ENCODE measurements around the gene TUSC2. TPM values are rescaled to one million over a fixed set of nuclear protein-coding genes. Genes with fewer than 3 reads are reported as not detected.
A peak's percentile ranks its signal among the peaks of the same experiment; 100 is the strongest.

TUSC2 gene
- total and polyA plus RNA-seq, 5 donors from 2014 or later, result 17.5 to 55.6 (median 45.9) TPM

DNA sequence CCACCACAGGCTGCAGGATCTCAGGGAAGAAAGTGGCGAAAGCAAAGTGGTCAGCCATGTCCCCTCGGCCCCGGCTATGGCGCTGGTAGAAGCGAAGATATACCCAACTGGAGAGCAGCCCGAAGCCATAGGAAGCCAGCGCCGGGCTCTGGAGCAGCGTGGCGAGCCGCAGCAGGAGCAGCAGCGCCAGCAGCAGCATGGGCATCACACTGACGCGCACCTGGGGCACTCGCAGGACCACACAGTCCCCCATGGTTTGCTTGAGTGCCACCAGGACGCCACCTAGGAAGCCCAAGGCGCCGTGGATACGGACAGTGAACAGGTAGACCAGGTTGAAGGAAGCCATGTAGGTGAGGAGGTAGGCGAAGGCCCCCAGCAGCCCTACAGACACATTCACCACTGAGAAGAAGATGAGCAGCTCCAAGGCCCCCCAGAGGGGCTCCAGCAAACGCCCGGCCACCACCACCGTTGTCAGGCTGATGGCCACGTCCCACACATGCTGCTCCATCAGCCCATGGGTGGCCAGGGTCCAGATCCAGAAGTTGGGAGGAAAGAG, 30.4 kb upstream of the TUSC2 start:
- peaks cover 40% of the 10 kb centered on the region for H3K4me1 ChIP-seq (ENCODE audit: control insufficient read depth, insufficient read depth, low read length, poor library complexity, severe bottlenecking)
- H3K36me3 ChIP-seq (ENCODE audit: control insufficient read depth, insufficient read depth, low read length), result peaks cover 30% of the 10 kb centered on the region
- peak overlapping the region; percentile 71 for H3K4me3 ChIP-seq (ENCODE audit: low read depth, low read length)
- H3K27me3 ChIP-seq (ENCODE audit: control insufficient read depth, insufficient read depth, low read length), result no peaks in the 10 kb centered on the region
- Mint-ChIP-seq H3K27me3 (no peaks in the 10 kb centered on the region), H3K4me1 (peaks cover 0 to 59% (median 33%) of the 10 kb centered on the region in 4 donors), H3K36me3 (peaks cover 16% of the 10 kb centered on the region), H3K9me3 (no peaks in the 10 kb centered on the region), H3K27ac (peak overlapping the region; percentile 63 to 86 (median 84)), H3K4me3 (peak overlapping the region; percentile 90 to 99 (median 94))
- ATAC-seq (ENCODE audit: low read depth in 2 of 2) (no peak), DNase-seq (no peak)
- no peaks in the 10 kb centered on the region for H3K9me3 ChIP-seq (ENCODE audit: control insufficient read depth in 2 of 2, low read length in 2 of 2)
- H3K27ac ChIP-seq (ENCODE audit: insufficient read depth, low read length, poor library complexity, severe bottlenecking), result peak overlapping the region; percentile 77

DNA sequence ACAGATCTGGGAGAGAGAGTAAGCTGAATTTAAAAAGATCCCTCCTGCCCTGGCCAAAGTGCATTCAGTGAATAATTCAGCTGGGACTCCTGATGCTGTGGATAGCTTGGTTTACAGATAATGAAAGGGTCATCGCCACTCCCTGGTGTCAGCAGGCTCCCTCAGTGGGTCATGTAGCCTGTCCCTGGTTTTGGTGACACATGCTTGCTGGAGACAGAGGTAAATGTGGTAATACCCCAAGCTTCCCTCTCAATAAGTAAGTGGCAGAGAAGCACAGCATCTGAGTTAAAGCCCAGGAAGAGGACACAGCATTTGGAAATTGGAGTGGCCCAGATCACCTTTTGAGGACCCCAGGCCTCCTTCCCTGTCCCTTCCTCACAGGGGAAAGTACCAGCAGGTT, 29.5 kb upstream of the TUSC2 start:
- ATAC-seq (ENCODE audit: low read depth in 2 of 2) (no peak), DNase-seq (no peak)
- Histone ChIP-seq H3K9me3 (ENCODE audit: control insufficient read depth in 2 of 2, low read length in 2 of 2) (no peaks in the 10 kb centered on the region), H3K4me1 (ENCODE audit: control insufficient read depth, insufficient read depth, low read length, poor library complexity, severe bottlenecking) (peaks cover 40% of the 10 kb centered on the region), H3K36me3 (ENCODE audit: control insufficient read depth, insufficient read depth, low read length) (peaks cover 40% of the 10 kb centered on the region), H3K27me3 (ENCODE audit: control insufficient read depth, insufficient read depth, low read length) (no peaks in the 10 kb centered on the region), H3K4me3 (ENCODE audit: low read depth, low read length) (peak overlapping the region; percentile 71), H3K27ac (ENCODE audit: insufficient read depth, low read length, poor library complexity, severe bottlenecking) (no peak overlapping the region)
- H3K36me3 Mint-ChIP-seq, result peaks cover 19% of the 10 kb centered on the region
- H3K27me3 Mint-ChIP-seq, result no peaks in the 10 kb centered on the region
- H3K27ac Mint-ChIP-seq, result peak overlapping the region in 1 of 3 donors; percentile 78
- peaks cover 0 to 64% (median 35%) of the 10 kb centered on the region in 4 donors for H3K4me1 Mint-ChIP-seq
- H3K4me3 Mint-ChIP-seq, result peak overlapping the region; percentile 90 to 99 (median 94)
- no peaks in the 10 kb centered on the region for H3K9me3 Mint-ChIP-seq

DNA sequence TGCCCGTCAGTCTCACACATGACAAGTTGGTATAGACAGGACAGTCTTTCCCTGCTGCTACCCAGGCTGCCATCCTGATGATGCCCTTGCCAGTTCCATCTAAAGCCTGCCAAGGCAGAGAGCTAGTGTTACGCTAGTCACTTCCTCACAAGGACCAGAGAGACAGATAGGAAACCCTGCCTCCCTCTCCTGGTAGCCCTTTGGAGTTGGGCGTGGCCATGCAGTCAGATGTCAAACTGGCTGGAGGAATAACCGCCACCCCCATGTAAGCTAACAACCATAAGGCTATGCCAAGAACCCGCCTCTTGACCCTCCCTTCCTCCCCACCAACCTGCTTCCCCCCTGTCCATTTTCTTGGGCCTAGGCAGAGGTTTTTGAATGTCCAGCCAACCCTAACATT, 28.5 kb upstream of the TUSC2 start:
- no peak for DNase-seq
- Histone ChIP-seq H3K36me3 (ENCODE audit: control insufficient read depth, insufficient read depth, low read length) (peaks cover 40% of the 10 kb centered on the region), H3K9me3 (ENCODE audit: control insufficient read depth in 2 of 2, low read length in 2 of 2) (no peaks in the 10 kb centered on the region), H3K27me3 (ENCODE audit: control insufficient read depth, insufficient read depth, low read length) (no peaks in the 10 kb centered on the region), H3K4me1 (ENCODE audit: control insufficient read depth, insufficient read depth, low read length, poor library complexity, severe bottlenecking) (peaks cover 44% of the 10 kb centered on the region), H3K27ac (ENCODE audit: insufficient read depth, low read length, poor library complexity, severe bottlenecking) (no peak overlapping the region), H3K4me3 (ENCODE audit: low read depth, low read length) (peak overlapping the region; percentile 71)
- Mint-ChIP-seq H3K4me1 (peaks cover 0 to 71% (median 35%) of the 10 kb centered on the region in 4 donors), H3K27me3 (no peaks in the 10 kb centered on the region), H3K36me3 (peaks cover 19% of the 10 kb centered on the region), H3K9me3 (no peaks in the 10 kb centered on the region), H3K27ac (peak overlapping the region; percentile 26 to 78 (median 54)), H3K4me3 (peak overlapping the region; percentile 90 to 99 (median 94))
- ATAC-seq (ENCODE audit: low read depth in 2 of 2), result no peak

DNA sequence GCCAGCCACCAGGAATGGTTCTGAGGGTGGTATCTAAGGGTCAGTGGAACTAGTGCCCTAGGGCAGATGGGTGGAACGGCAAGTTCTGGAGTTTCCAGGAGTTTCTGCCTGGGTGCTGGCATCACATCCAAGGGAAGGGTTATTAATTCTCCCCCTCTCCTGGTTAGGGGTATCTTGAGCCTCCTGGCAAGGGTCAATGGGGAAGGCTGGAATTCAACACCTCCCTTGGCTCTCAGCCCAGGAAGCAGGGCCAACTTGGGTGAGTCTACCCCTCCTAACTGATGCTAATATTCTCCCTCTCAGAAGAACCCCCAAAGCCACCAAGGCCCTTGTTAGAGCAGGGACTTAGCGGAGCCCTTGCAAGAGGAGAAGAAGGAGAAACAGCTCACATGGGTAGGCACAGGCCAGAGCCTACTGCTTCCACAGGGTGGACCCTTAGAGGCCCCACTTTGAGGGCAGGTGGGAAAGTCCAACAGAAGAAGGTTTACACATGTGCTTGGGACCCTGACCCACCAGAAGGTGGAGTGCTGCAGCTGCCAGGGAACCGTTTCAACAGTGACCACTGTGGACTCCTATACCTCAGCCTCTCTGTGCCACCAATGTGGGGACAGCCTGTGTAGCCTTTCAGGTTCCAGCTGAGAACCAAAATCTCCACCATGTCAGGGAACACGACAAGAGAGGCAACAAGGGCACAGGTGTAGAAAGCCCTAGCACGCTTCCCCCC, 28.0 kb upstream of the TUSC2 start:
- Histone ChIP-seq H3K27me3 (ENCODE audit: control insufficient read depth, insufficient read depth, low read length) (no peaks in the 10 kb centered on the region), H3K4me1 (ENCODE audit: control insufficient read depth, insufficient read depth, low read length, poor library complexity, severe bottlenecking) (peaks cover 49% of the 10 kb centered on the region)

DNA sequence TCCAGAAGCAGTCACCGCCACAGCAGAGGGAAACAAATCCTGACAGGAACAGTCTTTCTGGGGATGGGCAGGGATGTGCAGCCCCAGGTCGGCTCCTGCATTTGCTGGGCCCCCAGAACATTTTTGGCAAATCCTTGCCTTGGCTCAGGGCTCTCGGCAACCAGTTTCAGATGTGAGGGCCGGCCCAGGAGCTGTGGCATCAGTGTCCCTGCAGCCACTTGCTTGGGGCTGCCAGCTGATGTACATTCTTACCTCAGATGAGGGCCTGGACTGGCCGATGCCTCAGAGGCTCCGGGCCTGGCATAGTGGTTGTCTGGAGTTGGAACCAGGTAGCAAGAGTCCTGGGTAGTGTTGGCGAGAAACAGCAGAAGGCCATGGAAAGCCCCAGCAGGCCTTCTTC, 26.8 kb upstream of the TUSC2 start:
- Mint-ChIP-seq H3K27ac (no peak overlapping the region), H3K4me3 (peak overlapping the region in 2 of 4 donors; percentile 23 to 27), H3K36me3 (peaks cover 19% of the 10 kb centered on the region), H3K9me3 (no peaks in the 10 kb centered on the region), H3K4me1 (peaks cover 0 to 83% (median 46%) of the 10 kb centered on the region in 4 donors), H3K27me3 (no peaks in the 10 kb centered on the region)
- DNase-seq, result no peak
- ATAC-seq (ENCODE audit: low read depth in 2 of 2), result no peak
- Histone ChIP-seq H3K27ac (ENCODE audit: insufficient read depth, low read length, poor library complexity, severe bottlenecking) (no peak overlapping the region), H3K4me3 (ENCODE audit: low read depth, low read length) (no peak overlapping the region), H3K9me3 (ENCODE audit: control insufficient read depth in 2 of 2, low read length in 2 of 2) (no peaks in the 10 kb centered on the region), H3K4me1 (ENCODE audit: control insufficient read depth, insufficient read depth, low read length, poor library complexity, severe bottlenecking) (peaks cover 57% of the 10 kb centered on the region), H3K36me3 (ENCODE audit: control insufficient read depth, insufficient read depth, low read length) (peaks cover 40% of the 10 kb centered on the region), H3K27me3 (ENCODE audit: control insufficient read depth, insufficient read depth, low read length) (no peaks in the 10 kb centered on the region)

More for the DNA sequence above, 28.0 kb upstream of the TUSC2 start:
- Histone ChIP-seq H3K27ac (ENCODE audit: insufficient read depth, low read length, poor library complexity, severe bottlenecking) (no peak overlapping the region), H3K36me3 (ENCODE audit: control insufficient read depth, insufficient read depth, low read length) (peaks cover 40% of the 10 kb centered on the region), H3K4me3 (ENCODE audit: low read depth, low read length) (peak overlapping the region; percentile 71), H3K9me3 (ENCODE audit: control insufficient read depth in 2 of 2, low read length in 2 of 2) (no peaks in the 10 kb centered on the region)
- peak overlapping the region in 1 of 3 donors; percentile 26 for H3K27ac Mint-ChIP-seq
- DNase-seq (no peak), ATAC-seq (ENCODE audit: low read depth in 2 of 2) (no peak)
- H3K4me1 Mint-ChIP-seq, result peaks cover 0 to 77% (median 37%) of the 10 kb centered on the region in 4 donors
- H3K27me3 Mint-ChIP-seq, result no peaks in the 10 kb centered on the region
- H3K36me3 Mint-ChIP-seq, result peaks cover 19% of the 10 kb centered on the region
- peak overlapping the region; percentile 90 to 99 (median 94) for H3K4me3 Mint-ChIP-seq
- H3K9me3 Mint-ChIP-seq, result no peaks in the 10 kb centered on the region

DNA sequence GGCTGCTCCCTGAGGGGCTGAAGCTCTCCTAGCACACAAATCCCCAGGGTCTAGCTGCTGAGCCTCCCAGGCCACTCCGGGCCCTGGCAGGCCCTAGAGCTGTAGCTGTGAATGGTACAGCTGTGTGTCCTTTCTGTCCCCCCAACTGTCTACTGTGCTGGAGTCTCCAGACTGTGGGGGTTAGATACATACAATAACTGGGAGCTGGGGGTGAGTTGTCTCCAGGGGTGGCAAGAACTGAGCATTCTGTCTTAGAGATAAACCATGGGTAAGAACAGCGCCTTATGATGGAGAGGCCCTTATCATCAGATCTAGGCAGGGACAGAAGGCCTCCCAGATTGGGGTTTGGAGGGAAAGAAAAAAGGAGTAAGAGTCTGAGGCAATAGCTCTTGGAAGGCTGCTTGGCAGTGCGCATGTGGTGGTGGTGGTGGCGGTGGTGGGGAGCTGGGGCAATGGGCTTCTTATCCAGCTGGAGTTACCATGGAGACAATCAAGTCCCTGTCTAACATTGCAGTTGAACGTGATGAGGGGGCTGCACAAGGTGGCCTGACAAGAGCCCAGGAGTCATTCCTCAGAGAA, 26.3 kb upstream of the TUSC2 start:
- H3K27ac ChIP-seq (ENCODE audit: insufficient read depth, low read length, poor library complexity, severe bottlenecking), result no peak overlapping the region
- H3K27me3 ChIP-seq (ENCODE audit: control insufficient read depth, insufficient read depth, low read length), result no peaks in the 10 kb centered on the region
- Mint-ChIP-seq H3K36me3 (peaks cover 19% of the 10 kb centered on the region), H3K27ac (peak overlapping the region in 1 of 3 donors; percentile 60), H3K4me3 (peak overlapping the region; percentile 19 to 51 (median 29)), H3K4me1 (peaks cover 0 to 83% (median 46%) of the 10 kb centered on the region in 4 donors), H3K27me3 (no peaks in the 10 kb centered on the region), H3K9me3 (no peaks in the 10 kb centered on the region)
- no peak overlapping the region for H3K4me3 ChIP-seq (ENCODE audit: low read depth, low read length)
- no peaks in the 10 kb centered on the region for H3K9me3 ChIP-seq (ENCODE audit: control insufficient read depth in 2 of 2, low read length in 2 of 2)
- H3K36me3 ChIP-seq (ENCODE audit: control insufficient read depth, insufficient read depth, low read length), result peaks cover 41% of the 10 kb centered on the region
- peaks cover 59% of the 10 kb centered on the region for H3K4me1 ChIP-seq (ENCODE audit: control insufficient read depth, insufficient read depth, low read length, poor library complexity, severe bottlenecking)
- ATAC-seq (ENCODE audit: low read depth in 2 of 2), result no peak
- no peak for DNase-seq

DNA sequence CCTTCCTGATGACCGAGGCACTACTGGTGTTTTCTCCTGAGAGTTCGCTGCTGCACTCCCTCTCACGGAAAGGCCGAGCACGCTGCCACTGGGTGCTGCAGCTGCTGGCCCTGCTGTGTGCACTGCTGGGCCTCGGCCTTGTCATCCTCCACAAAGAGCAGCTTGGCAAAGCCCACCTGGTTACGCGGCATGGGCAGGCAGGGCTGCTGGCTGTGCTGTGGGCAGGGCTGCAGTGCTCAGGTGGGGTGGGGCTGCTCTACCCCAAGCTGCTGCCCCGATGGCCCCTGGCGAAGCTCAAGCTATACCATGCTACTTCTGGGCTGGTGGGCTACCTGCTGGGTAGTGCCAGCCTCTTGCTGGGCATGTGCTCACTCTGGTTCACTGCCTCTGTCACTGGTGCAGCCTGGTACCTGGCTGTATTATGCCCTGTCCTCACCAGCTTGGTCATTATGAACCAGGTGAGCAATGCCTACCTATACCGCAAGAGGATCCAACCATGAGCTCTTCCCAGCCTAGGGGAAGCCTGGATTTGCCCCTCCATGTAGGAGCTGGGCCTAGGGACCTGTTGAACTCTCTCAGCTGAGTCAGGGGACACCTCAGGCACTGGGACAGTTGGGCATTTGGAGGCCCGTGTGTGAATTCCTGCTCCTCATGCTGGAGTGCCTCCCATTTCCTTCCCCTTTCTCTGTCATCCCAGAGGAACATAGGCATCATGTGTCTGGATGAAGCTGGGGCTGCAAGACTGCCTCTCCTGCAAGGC, 25.4 kb upstream of the TUSC2 start:
- peaks cover 0 to 88% (median 52%) of the 10 kb centered on the region in 4 donors for H3K4me1 Mint-ChIP-seq
- no peaks in the 10 kb centered on the region for H3K27me3 Mint-ChIP-seq
- peaks cover 45% of the 10 kb centered on the region for H3K36me3 ChIP-seq (ENCODE audit: control insufficient read depth, insufficient read depth, low read length)
- DNase-seq, result no peak
- H3K9me3 ChIP-seq (ENCODE audit: control insufficient read depth in 2 of 2, low read length in 2 of 2), result no peaks in the 10 kb centered on the region
- no peak for ATAC-seq (ENCODE audit: low read depth in 2 of 2)
- no peak overlapping the region for H3K27ac Mint-ChIP-seq
- peaks cover 58% of the 10 kb centered on the region for H3K4me1 ChIP-seq (ENCODE audit: control insufficient read depth, insufficient read depth, low read length, poor library complexity, severe bottlenecking)
- no peak overlapping the region for H3K4me3 ChIP-seq (ENCODE audit: low read depth, low read length)
- H3K36me3 Mint-ChIP-seq, result peaks cover 19% of the 10 kb centered on the region
- peak overlapping the region in 1 of 4 donors; percentile 84 for H3K4me3 Mint-ChIP-seq
- H3K9me3 Mint-ChIP-seq, result no peaks in the 10 kb centered on the region
- no peaks in the 10 kb centered on the region for H3K27me3 ChIP-seq (ENCODE audit: control insufficient read depth, insufficient read depth, low read length)
- H3K27ac ChIP-seq (ENCODE audit: insufficient read depth, low read length, poor library complexity, severe bottlenecking), result no peak overlapping the region

All from CD4-positive, CD25-positive, alpha-beta regulatory T cell (primary cell).